H9 (cell line): Measurements from ENCODE around the gene GBE1. TPM values are rescaled to one million over a fixed set of nuclear protein-coding genes. Genes with fewer than 3 reads are reported as not detected.

ENCODE experiments used
- DNase-seq: peaks from one replicate; pipeline ENCODE4 v3.0.0-alpha.2; 2017
- H2AFZ ChIP-seq: one replicate; pipeline ENCODE4 v1.6.1; 2013; ENCODE audit warnings: mild to moderate bottlenecking, low read length, control low read depth, moderate library complexity
- H2AK5ac ChIP-seq: 2 replicates; pipeline ENCODE4 v1.6.1; 2013; ENCODE audit warnings: low read length, control low read depth, mixed read lengths; ENCODE audit not compliant: insufficient read length
- H2BK120ac ChIP-seq: one replicate; pipeline ENCODE4 v1.6.1; 2013; ENCODE audit warnings: low read depth, mild to moderate bottlenecking, low read length, control low read depth, inconsistent platforms; ENCODE audit not compliant: poor library complexity, severe bottlenecking
- H2BK12ac ChIP-seq: 2 replicates; pipeline ENCODE4 v1.6.1; 2013; ENCODE audit warnings: low read length, control low read depth, mixed read lengths, low read depth; ENCODE audit not compliant: insufficient read length
- H2BK15ac ChIP-seq: 2 replicates; pipeline ENCODE4 v1.6.1; 2013; ENCODE audit warnings: low read depth, low read length, control low read depth
- H2BK20ac ChIP-seq: one replicate; pipeline ENCODE4 v1.6.1; 2013; ENCODE audit warnings: low read depth, mild to moderate bottlenecking, low read length, control low read depth, inconsistent platforms; ENCODE audit not compliant: poor library complexity, severe bottlenecking
- H2BK5ac ChIP-seq: 2 replicates; pipeline ENCODE4 v1.6.1; 2013; ENCODE audit warnings: low read length, control low read depth, mixed read lengths; ENCODE audit not compliant: insufficient read length
- H3K14ac ChIP-seq: 2 replicates; pipeline ENCODE4 v1.6.1; 2013; ENCODE audit warnings: low read length, control low read depth; ENCODE audit not compliant: insufficient read depth
- H3K18ac ChIP-seq: 2 replicates; pipeline ENCODE4 v1.6.1; 2013; ENCODE audit warnings: low read depth, mild to moderate bottlenecking, mixed read lengths, low read length, control low read depth; ENCODE audit not compliant: insufficient read length
- H3K23ac ChIP-seq: 2 replicates; pipeline ENCODE4 v1.6.1; 2013; ENCODE audit warnings: low read length, control low read depth, mixed read lengths, low read depth; ENCODE audit not compliant: insufficient read length
- H3K23me2 ChIP-seq: 2 replicates; pipeline ENCODE4 v1.6.1; 2013; ENCODE audit warnings: low read depth, mild to moderate bottlenecking, mixed read lengths, low read length, control low read depth; ENCODE audit not compliant: insufficient read length, poor library complexity, severe bottlenecking
- H3K27ac ChIP-seq: 2 replicates; pipeline ENCODE4 v1.5.1; 2013; ENCODE audit warnings: low read length, control low read depth, mixed read lengths, low read depth; ENCODE audit not compliant: insufficient read length
- H3K27me3 ChIP-seq: 2 replicates; pipeline ENCODE4 v1.6.1; 2013; ENCODE audit warnings: low read length, control low read depth, inconsistent platforms; ENCODE audit not compliant: insufficient read depth
- H3K4ac ChIP-seq: 2 replicates; pipeline ENCODE4 v1.6.1; 2013; ENCODE audit warnings: low read depth, mild to moderate bottlenecking, control low read depth, inconsistent platforms, low read length, moderate library complexity
- H3K4me1 ChIP-seq: 2 replicates; pipeline ENCODE4 v1.6.1; 2013; ENCODE audit warnings: low read length, control low read depth, inconsistent platforms; ENCODE audit not compliant: insufficient read depth
- H3K4me2 ChIP-seq: 2 replicates; pipeline ENCODE4 v1.6.1; 2013; ENCODE audit warnings: low read length, control low read depth, mixed read lengths; ENCODE audit not compliant: insufficient read length, insufficient read depth
- H3K56ac ChIP-seq: 2 replicates; pipeline ENCODE4 v1.6.1; 2013; ENCODE audit warnings: low read depth, mild to moderate bottlenecking, mixed read lengths, low read length, control low read depth; ENCODE audit not compliant: insufficient read length
- H3K79me1 ChIP-seq: 2 replicates; pipeline ENCODE4 v1.6.1; 2013; ENCODE audit warnings: low read depth, mild to moderate bottlenecking, moderate library complexity, low read length, control low read depth, inconsistent platforms; ENCODE audit not compliant: insufficient read depth, poor library complexity, severe bottlenecking
- H3K79me2 ChIP-seq: 2 replicates; pipeline ENCODE4 v1.6.1; 2013; ENCODE audit warnings: low read length, control low read depth, inconsistent platforms; ENCODE audit not compliant: insufficient read depth
- H3K9ac ChIP-seq: 2 replicates; pipeline ENCODE4 v1.6.1; 2013; ENCODE audit warnings: low read length, control low read depth, mixed read lengths; ENCODE audit not compliant: insufficient read length; ENCODE audit errors: extremely low read depth
- H3K9me3 ChIP-seq: one replicate; pipeline ENCODE4 v1.6.1; 2013; ENCODE audit warnings: low read depth, low read length, inconsistent platforms; ENCODE audit not compliant: control insufficient read depth
- H3T11ph ChIP-seq: one replicate; pipeline ENCODE4 v1.6.1; 2013; ENCODE audit warnings: mild to moderate bottlenecking, low read length, control low read depth, inconsistent platforms
- H4K20me1 ChIP-seq: one replicate; pipeline ENCODE4 v1.6.1; 2013; ENCODE audit not compliant: control insufficient read depth, insufficient read length, insufficient read depth
- H4K5ac ChIP-seq: 2 replicates; pipeline ENCODE4 v1.6.1; 2013; ENCODE audit warnings: low read depth, mild to moderate bottlenecking, mixed read lengths, low read length, control low read depth; ENCODE audit not compliant: insufficient read length
- H4K8ac ChIP-seq: replicated peaks from 2 replicates; pipeline ENCODE4 v1.6.1; 2013; ENCODE audit warnings: low read length, control low read depth, mixed read lengths, low read depth; ENCODE audit not compliant: insufficient read length
- H4K91ac ChIP-seq: 2 replicates; pipeline ENCODE4 v1.6.1; 2013; ENCODE audit warnings: low read depth, mild to moderate bottlenecking, moderate library complexity, mixed read lengths, low read length, control low read depth; ENCODE audit not compliant: insufficient read length
- H3K27ac Mint-ChIP-seq, 3 experiments: 2 replicates in 2 of 3; 3 replicates in 1 of 3; pipeline ENCODE4 v1.8.0; 2020 to 2021; ENCODE audit warnings: mixed read lengths in 3 of 3, mild to moderate bottlenecking in 1 of 3, moderate library complexity in 1 of 3
- H3K27me3 Mint-ChIP-seq: 2 replicates; pipeline ENCODE4 v1.8.0; 2021; ENCODE audit warnings: low read depth, mild to moderate bottlenecking, moderate library complexity, mixed read lengths
- H3K36me3 Mint-ChIP-seq, 3 experiments: 2 replicates in 2 of 3; 3 replicates in 1 of 3; pipeline ENCODE4 v1.8.0; 2020 to 2021; ENCODE audit warnings: low read depth in 3 of 3, mixed read lengths in 3 of 3; ENCODE audit not compliant: insufficient read depth in 1 of 3
- H3K4me1 Mint-ChIP-seq, 2 experiments: 2 replicates each; pipeline ENCODE4 v1.8.0; 2020; ENCODE audit warnings: mixed read lengths in 2 of 2
- H3K4me3 Mint-ChIP-seq, 2 experiments: 2 replicates in 1 of 2; 3 replicates in 1 of 2; pipeline ENCODE4 v1.8.0; 2020 to 2021; ENCODE audit warnings: mild to moderate bottlenecking in 2 of 2, mixed read lengths in 2 of 2, moderate library complexity in 1 of 2
- H3K9me3 Mint-ChIP-seq, 2 experiments: 2 replicates in 1 of 2; 3 replicates in 1 of 2; pipeline ENCODE4 v1.8.0; 2020; ENCODE audit warnings: mild to moderate bottlenecking in 2 of 2, mixed read lengths in 2 of 2, moderate library complexity in 1 of 2
- WGBS: extraction: QIAGEN DNeasy Blood & Tissue Kit; methylation state at CpG from one replicate; pipeline ENCODE4 v1.1.7; 2013; ENCODE audit warnings: missing lambda C conversion rate, low lambda C conversion rate, mixed read lengths; ENCODE audit not compliant: insufficient read length; ENCODE audit errors: extremely low coverage; 5-methylcytosine and 5-hydroxymethylcytosine counted together
- total RNA-seq: library from RNA; stranded (reverse); gene quantifications from 2 replicates; pipeline ENCODE4 v1.2.1, GENCODE V29; 2021
- TF ChIP-seq, protein P1 (sequence below): fragments of 200-600 bp; sonication (generic); conservative IDR thresholded peaks from 3 replicates; pipeline ENCODE4 v1.8.0; 2021; ENCODE audit warnings: antibody characterized with exemption, mild to moderate bottlenecking

GBE1 gene
- total RNA-seq, 1 experiment from 2014 or later, result 13.8 TPM

DNA sequence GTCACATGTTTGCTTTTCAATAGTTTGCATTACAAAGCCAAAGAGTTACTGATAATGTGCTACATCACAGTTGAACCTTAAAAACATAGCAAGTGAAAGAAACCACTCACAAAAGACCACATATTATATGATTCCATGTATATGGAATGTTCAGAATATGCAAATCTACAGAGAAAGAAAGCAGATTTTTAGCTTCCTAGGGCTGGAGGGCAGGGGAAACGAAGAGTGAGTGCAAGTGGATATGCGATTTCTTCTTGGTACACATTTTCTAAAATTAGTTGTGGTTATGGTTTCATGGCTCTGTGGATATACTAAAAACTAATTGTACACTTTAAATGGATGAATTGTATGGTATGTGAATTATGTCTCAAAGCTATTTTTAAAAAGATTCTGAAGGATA, 4.0 kb upstream of the GBE1 start:
- Histone ChIP-seq H2BK5ac (no peak overlapping the region), H2BK120ac (no peak overlapping the region), H3K79me1 (no peaks in the 10 kb centered on the region), H3K4me1 (no peaks in the 10 kb centered on the region), H3K56ac (no peak overlapping the region), H2BK12ac (no peak overlapping the region), H3K23me2 (peaks cover 3% of the 10 kb centered on the region), H4K5ac (no peak overlapping the region), H3K23ac (no peak overlapping the region), H3K79me2 (no peaks in the 10 kb centered on the region), H2BK15ac (no peak overlapping the region), H3K18ac (no peak overlapping the region), H4K20me1 (no peaks in the 10 kb centered on the region), H3K4ac (no peak overlapping the region), H2BK20ac (no peak overlapping the region), H3K9me3 (no peaks in the 10 kb centered on the region), H3K27ac (no peak overlapping the region), H3K9ac (no peak overlapping the region), H2AFZ (no peak overlapping the region), H3K27me3 (no peaks in the 10 kb centered on the region), H3T11ph (no peak overlapping the region), H3K4me2 (no peak overlapping the region), H4K8ac (no peak overlapping the region), H3K14ac (no peak overlapping the region), H4K91ac (no peak overlapping the region), H2AK5ac (no peak overlapping the region)
- H3K27ac Mint-ChIP-seq, result no peak overlapping the region
- TF ChIP-seq, protein P1, sequence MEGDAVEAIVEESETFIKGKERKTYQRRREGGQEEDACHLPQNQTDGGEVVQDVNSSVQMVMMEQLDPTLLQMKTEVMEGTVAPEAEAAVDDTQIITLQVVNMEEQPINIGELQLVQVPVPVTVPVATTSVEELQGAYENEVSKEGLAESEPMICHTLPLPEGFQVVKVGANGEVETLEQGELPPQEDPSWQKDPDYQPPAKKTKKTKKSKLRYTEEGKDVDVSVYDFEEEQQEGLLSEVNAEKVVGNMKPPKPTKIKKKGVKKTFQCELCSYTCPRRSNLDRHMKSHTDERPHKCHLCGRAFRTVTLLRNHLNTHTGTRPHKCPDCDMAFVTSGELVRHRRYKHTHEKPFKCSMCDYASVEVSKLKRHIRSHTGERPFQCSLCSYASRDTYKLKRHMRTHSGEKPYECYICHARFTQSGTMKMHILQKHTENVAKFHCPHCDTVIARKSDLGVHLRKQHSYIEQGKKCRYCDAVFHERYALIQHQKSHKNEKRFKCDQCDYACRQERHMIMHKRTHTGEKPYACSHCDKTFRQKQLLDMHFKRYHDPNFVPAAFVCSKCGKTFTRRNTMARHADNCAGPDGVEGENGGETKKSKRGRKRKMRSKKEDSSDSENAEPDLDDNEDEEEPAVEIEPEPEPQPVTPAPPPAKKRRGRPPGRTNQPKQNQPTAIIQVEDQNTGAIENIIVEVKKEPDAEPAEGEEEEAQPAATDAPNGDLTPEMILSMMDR, result no peak
- no peak for DNase-seq
- H3K4me1 Mint-ChIP-seq, result peaks cover 19 to 22% of the 10 kb centered on the region in 2 experiments
- no peaks in the 10 kb centered on the region; a peak in 2 of 7 replicates for H3K36me3 Mint-ChIP-seq
- no peak overlapping the region for H3K4me3 Mint-ChIP-seq
- no peaks in the 10 kb centered on the region for H3K27me3 Mint-ChIP-seq
- WGBS, result no CpG with 5 or more reads among the region's 2 CpGs
- H3K9me3 Mint-ChIP-seq, result no peaks in the 10 kb centered on the region; a peak in 1 of 5 replicates
